DMS 273 treated with DMSO at 0.1 percent for 48 hours (cell line): ENCODE measurements around the gene DEFB123.
"Not testable (repeated sequence)": the region's sequence is repeated elsewhere in the genome, so short reads cannot be mapped to it uniquely, and the experiment has no call there.

Experiments used
- DNase-seq: peaks from one replicate; lab custom pipeline; 2025; lab: John Stamatoyannopoulos, UW

Gene DEFB123

DNA sequence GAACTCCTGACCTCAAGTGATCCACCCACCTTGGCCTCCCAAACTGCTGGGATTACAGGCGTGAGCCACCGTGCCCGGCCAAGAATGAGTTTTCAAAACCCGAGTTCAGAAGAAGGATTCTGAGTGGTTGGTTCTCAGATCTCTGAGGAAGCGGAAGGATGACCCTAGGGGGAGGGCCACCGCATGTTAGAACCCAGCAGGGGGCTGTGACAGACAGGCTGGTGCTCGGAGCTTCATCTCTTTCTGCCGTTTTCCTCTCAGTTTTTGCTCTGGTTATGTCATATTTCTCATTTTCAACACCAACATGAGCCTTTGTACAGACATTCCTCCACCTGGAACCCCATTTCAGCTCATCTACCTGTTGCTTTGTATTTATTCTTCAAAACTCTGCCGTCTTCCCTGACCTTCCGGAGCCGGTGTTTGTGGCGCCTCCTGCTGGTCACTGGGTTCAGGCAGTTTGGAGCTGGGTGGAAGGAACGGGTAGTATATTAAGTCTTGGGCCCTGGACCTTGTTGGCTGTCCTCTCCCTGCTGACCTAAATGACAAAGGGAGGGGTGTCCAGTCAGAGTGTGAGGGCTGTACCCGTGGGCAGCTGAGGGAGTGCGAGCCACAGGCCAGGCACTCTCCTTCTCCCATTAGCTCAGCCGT, at the start of gene DEFB123:
Gene DEFB123 (plus strand): TSS at position 621 of the 648 bp plus-strand sequence. CDS start 67 bp downstream, outside the sequence.
- DNase-seq: no peak

GRCh38 chr20:31392836-31393235, 47.6 kb upstream of the DEFB123 start:
- DNase-seq: no peak

DNA sequence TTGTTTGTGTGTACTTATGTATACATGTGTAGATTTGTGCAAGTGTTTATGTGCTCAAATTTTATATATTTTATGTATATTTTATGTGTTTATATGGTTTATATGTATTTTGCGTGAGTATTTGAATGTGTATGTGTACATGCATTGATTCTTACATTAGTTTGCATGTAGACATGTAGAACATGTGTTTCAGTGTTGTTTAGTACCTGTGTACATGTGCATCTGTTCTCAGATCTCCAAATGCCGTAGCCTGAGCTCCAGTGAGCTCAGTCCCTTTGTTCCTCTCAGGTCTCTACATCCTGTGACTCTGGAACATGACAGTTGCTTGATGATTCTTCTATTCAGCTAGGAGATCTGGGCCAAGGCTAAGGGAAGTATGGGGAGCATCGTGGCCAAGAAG, 45.5 kb upstream of the DEFB123 start:
- no peak for DNase-seq

GRCh38 chr20:31403886-31404285, 36.5 kb upstream of the DEFB123 start:
- no peak for DNase-seq

- DNase-seq: no peak
These were observed 34.3 kb upstream of the DEFB123 start, which contains the start of gene DEFB121 for GRCh38 chr20:31406115-31406514. DEFB121 (minus strand) TSS chr20:31406215; CDS start chr20:31406152, 63 bp downstream.

GRCh38 chr20:31410011-31410410, 30.4 kb upstream of the DEFB123 start:
- DNase-seq: no peak

DNA sequence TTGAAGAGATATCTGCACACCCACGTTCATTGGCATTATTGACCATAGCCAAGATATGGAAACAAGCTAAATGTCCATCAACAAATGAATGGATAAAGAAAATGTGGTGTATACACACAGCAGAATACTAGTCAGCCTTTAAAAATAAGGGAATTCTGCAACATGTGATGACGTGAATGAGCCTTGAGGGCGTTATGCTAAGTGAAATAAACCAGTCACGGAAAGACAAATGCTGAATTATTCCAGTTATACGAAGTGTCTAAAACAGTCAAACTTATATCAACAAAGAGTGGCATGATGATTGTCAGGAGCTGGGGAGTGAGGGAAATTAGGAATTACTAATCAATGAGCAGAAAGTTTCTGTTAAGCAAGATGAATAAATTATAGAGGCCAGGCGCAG, 26.1 kb upstream of the DEFB123 start:
- no peak for DNase-seq

DNA sequence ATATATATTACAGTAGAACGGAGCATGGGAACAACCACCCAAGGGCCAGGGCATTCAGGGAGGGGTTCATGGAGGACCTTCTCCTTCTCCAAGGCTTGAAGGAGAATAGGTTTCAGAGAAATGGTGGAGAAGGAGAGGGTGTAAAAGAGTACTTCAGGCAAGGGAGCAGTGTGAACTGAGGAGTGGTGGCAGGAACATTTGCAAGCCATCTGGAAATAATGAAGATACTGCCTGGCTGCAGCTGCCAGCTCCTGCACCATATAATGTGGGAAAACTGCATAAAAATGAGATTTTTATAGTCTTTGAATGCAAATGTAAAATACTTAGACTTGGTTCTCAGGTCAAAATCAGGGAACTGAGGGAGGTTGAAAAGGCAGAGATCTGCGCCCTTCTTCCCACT, 24.8 kb upstream of the DEFB123 start:
- no peak for DNase-seq

DNA sequence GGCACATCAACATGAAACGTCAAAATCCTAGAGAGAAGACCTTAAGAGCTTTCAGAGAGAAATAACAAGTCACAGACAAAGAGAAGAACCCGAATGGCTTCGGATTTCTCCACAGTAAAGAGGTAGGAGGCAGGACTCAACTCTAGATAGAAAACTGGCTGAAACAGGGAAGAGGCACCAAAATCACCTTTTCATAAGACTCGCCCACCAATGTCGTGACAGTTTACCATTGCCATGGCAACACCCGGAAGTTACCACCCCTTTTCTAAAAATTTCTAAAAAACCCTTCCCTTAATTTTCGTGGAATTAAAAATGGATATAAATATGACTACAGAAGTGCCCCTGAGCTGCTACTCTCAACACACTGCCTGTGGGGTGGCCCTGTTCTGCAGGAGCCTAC, 22.1 kb upstream of the DEFB123 start:
- DNase-seq: no peak

DNA sequence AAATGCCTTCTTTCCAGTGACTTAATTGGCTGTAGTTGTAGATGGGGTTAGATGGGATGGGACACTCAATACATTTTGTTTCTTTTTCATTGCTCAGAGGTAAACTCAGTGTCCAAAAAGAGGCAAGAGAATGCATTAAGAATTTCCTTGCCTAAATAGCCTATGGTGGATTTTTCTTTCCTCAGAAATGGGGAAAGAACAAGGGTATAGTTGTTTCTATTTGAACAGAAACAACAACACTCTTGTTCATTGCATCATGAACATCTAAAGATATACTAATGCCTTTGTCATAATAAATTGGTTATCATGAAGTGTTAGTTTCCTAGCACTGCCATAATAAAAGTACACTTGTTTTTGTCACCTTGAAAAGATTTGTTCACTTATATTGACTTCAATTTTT, 14.6 kb upstream of the DEFB123 start:
- no peak for DNase-seq

GRCh38 chr20:31426891-31427551, 13.4 kb upstream of the DEFB123 start:
- not testable (repeated sequence) for DNase-seq

GRCh38 chr20:31427576-31427975, 12.9 kb upstream of the DEFB123 start:
- not testable (repeated sequence) for DNase-seq

DNA sequence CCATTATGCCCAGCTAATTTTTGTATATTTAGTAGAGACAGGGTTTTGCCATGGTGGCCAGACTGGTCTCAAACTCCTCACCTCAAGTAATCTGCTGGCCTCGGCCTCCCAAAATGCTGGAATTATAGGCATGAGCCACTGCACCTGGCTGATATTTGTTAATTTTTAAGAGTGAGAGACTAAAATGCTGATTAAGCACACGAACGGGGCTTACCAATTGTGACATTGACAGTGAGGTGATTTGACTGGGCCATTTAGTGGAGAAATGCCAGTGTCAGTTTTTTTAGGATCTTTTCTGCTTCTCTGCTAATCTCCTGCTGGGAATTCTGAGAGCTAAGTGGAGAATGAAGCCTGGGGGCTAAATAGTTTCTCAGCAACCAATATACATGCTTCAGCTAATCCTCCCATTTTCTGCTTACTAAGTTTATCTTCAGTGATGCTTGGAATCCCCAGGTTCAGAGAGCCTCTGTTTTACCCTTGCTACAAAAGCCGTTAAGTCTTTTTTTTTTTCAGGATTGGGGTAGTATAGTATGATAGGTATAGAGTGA, 9.8 kb upstream of the DEFB123 start:
- DNase-seq: no peak

GRCh38 chr20:31446084-31446819, 5.8 kb downstream of the DEFB123 start:
- DNase-seq: no peak

- no peak for DNase-seq
These were observed 9.3 kb downstream of the DEFB123 start for GRCh38 chr20:31449511-31450414.

DNA sequence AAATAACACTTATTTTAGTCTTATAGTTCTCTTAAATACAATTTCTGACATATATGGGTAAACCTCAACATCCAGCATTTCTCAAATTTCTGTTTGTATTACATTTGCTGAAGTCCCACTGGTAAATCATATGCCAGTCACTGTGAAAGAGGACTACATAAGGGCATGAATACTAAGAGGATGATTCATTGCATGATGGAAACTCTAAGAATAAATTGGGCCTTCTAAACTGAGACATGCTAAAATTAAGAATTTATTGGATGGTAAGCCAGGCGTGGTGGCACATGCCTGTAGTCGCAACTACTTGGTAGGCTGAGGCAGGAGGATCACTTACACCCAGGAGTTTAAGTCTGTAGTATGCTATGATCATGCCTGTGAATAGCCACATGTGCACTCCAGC, 12.1 kb downstream of the DEFB123 start:
- DNase-seq: no peak

DNA sequence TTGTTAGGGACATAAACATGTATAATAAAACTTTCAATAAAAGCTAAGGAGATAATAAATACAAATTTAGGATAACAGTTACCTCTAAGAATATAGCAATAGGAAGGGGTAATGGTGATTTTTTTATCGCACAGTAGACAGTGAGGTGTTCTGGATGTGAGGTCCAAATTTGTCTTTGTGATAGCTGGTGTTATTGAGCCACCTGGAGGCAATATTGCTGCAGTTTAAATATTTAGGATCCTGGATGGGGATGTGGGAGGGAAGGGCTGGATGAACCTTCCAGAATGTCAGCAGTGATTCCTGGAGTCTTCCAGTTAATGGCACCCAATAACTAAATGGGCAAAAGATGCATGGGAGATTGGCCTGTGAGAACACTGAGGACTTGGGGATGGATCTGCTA, 13.9 kb downstream of the DEFB123 start:
- no peak for DNase-seq

DNA sequence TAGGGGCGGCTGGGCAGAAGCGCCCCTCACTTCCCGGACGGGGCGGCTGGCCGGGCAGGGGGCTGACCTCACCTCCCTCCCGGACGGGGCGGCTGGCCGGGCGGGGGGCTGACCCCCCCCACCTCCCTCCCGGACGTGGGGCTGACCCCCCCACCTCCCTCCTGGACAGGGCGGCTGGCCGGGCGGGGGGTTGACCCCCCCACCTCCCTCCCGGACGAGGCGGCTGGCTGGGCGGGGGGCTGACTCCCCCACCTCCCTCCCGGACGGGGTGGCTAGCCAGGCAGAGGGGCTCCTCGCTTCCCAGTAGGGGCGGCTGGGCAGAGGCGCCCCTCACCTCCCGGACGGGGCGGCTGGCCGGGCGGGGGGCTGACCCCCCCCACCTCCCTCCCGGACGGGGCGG, 30.5 kb downstream of the DEFB123 start:
- DNase-seq: not testable (repeated sequence)

DNA sequence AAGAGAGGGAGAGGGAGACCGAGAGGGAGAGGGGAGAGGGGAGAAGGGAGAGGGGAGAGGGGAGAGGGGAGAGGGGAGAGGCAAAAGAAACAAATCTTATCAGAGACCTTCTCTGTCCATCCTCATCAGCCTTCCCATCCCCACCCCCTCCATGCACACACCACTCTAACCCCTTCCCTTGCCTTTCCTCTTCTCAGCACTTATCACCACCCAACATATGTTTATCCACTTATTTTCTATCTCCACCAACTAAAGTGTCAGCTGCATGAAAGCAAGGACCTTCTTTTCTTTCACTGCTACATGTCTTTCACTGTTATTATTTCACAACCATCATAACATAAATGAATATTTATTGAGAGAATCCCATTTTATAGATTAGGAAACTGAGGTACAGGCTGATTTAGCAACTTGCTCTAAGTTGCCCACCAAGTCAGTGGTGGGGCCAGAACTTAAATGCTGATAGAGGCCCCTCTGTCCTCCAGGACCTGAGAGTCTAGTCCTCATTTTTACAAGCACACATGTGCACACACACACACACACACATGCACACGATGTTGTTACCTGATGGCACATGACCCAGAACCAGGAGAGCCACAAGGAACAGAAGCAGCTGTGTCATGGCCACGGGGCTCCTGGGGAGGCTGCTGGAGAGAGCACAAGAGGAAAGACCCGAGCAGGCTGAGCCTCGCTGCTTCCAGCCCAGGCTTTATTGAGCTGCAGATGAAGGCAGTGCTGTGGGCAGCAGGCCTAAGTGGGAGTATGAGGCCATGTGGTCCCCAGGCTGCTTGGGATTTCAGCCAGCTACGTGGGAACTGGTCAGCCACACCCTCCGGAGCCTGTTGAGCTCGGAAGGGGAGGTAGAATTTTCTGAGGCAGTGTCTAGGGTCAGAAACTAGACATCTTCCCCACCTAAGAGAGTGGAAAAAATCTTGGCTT, 32.2 kb downstream of the DEFB123 start:
- DNase-seq: no peak

- DNase-seq: no peak
These were observed 33.1 kb downstream of the DEFB123 start for GRCh38 chr20:31473331-31474096.
